Kidney (tissue), 14 donors: ENCODE data around the gene ABL2. TPM values are rescaled to one million over a fixed set of nuclear protein-coding genes. Genes with fewer than 3 reads are reported as not detected.

ENCODE experiments used
- DNase-seq, 5 donors: peaks; one replicate each; pipeline ENCODE4 v3.0.0-alpha.2; 2013 to 2020
- FAIRE-seq: peaks from 2 replicates; lab custom pipeline; 2012; peaks lifted over from hg19 to GRCh38; lab: Jason Lieb, UNC
- H3K27ac ChIP-seq, 2 donors: one replicate each; pipeline ENCODE4 v1.7.0; 2013; ENCODE audit warnings: low read depth in 2 of 2, low read length in 2 of 2, inconsistent platforms in 1 of 2
- H3K27me3 ChIP-seq: one replicate; pipeline ENCODE4 v1.7.1; 2013; ENCODE audit warnings: low read length, inconsistent platforms; ENCODE audit not compliant: control insufficient read depth, insufficient read depth
- H3K36me3 ChIP-seq, 3 donors: one replicate each; pipeline versions ENCODE4 v1.7.0 to v1.7.1; 2013; ENCODE audit warnings: low read length in 3 of 3, control low read depth in 1 of 3, inconsistent platforms in 1 of 3; ENCODE audit not compliant: insufficient read depth in 3 of 3, control insufficient read depth in 2 of 3
- H3K4me1 ChIP-seq, 3 donors: one replicate each; pipeline versions ENCODE4 v1.7.0 to v1.7.1; 2013; ENCODE audit warnings: low read length in 3 of 3, inconsistent platforms in 1 of 3, low read depth in 1 of 3; ENCODE audit not compliant: control insufficient read depth in 2 of 3, insufficient read depth in 2 of 3
- H3K4me3 ChIP-seq, 3 donors: one replicate each; pipeline versions ENCODE4 v1.7.0 to v1.8.1; 2013; ENCODE audit warnings: low read length in 3 of 3, control low read depth in 1 of 3, inconsistent platforms in 1 of 3
- H3K9ac ChIP-seq, 3 donors: one replicate each; pipeline versions ENCODE4 v1.7.0 to v1.7.1; 2013; ENCODE audit warnings: low read length in 3 of 3, control low read depth in 1 of 3, inconsistent platforms in 1 of 3
- H3K9me3 ChIP-seq, 3 donors: one replicate each; pipeline versions ENCODE4 v1.7.0 to v1.7.1; 2013; ENCODE audit warnings: low read length in 3 of 3, control low read depth in 1 of 3, inconsistent platforms in 1 of 3; ENCODE audit not compliant: control insufficient read depth in 2 of 3, insufficient read depth in 1 of 3
- CTCF ChIP-seq: IDR thresholded peaks from 3 replicates; pipeline ENCODE4 v1.5.1; 2012; ENCODE audit warnings: mild to moderate bottlenecking, moderate library complexity, borderline replicate concordance; ENCODE audit not compliant: insufficient read depth; ENCODE audit errors: extremely low read depth
- intact Hi-C: fragments of 100-400 bp; cut with DNase I; formaldehyde crosslinking; loops from one replicate; pipeline ENCODE4 v1.11.1; 2022
- polyA plus RNA-seq: library from polyadenylated mRNA; stranded (reverse); fragments of 350-450 nt; fragmentation: Illumina TruSeq; extraction: RNeasy Lipid Tissue Mini Kit (QIAGEN cat#74804); gene quantifications from one replicate; pipeline ENCODE4 v1.2.3, GENCODE V29; 2014; ENCODE audit warnings: low read depth, low replicate concordance; ENCODE audit not compliant: insufficient read depth
- total RNA-seq: library from RNA; stranded (reverse); fragmentation: NEBNext Ultra II Directional; extraction: Animal tissue kit (Norgen Biotek cat#: 25700); gene quantifications from one replicate; pipeline ENCODE4 v1.2.1, GENCODE V29; 2021
- donor health status: control.
- donor health status: control.
- donor health status: control.
- donor health status: control.
- donor health status: control.
- donor health status: DM: yes; HTN: yes; CAD: no.
- donor health status: Normal renal cell carcinoma (clear cell type).

ABL2 gene
- total and polyA plus RNA-seq, 2 donors from 2014 or later, result 1.6 to 29.6 TPM

DNA sequence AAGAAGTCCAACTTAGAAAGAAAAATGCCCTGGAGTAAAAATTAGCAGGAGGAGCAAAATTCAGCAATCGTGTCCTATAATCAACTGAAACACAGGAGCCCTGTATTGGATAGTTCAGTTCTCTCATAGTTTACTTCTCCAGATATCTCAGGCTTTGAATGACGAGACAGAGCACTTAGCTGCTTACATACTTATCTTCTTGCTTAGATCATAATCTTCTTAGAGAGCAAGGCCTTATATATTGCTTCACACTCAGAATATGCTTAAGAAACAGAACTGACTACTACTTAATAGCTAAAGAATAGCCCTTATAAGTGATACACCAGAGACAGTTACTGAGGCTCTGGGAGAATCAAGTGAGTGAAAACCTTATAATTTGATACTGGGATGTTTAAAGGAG is 108.7 kb downstream of the ABL2 start:
- no peak overlapping the region for H3K27ac ChIP-seq
- no peak for FAIRE-seq
- H3K36me3 ChIP-seq, result peaks cover 0 to 20% (median 0%) of the 10 kb centered on the region in 3 donors

GRCh38 chr1:179119513-179119912 is 110.0 kb downstream of the ABL2 start:
- no peak overlapping the region for H3K27ac ChIP-seq
- H3K27me3 ChIP-seq, result no peaks in the 10 kb centered on the region
- H3K4me3 ChIP-seq, result no peak overlapping the region
- FAIRE-seq (no peak), DNase-seq (no peak)
- intact Hi-C loops, result no loop called here
- H3K9ac ChIP-seq, result no peak overlapping the region
- no peak for TF ChIP-seq CTCF
- H3K36me3 ChIP-seq, result peaks cover 0 to 20% (median 0%) of the 10 kb centered on the region in 3 donors
- peaks cover 0 to 9% (median 0%) of the 10 kb centered on the region in 3 donors for H3K4me1 ChIP-seq
- no peaks in the 10 kb centered on the region for H3K9me3 ChIP-seq

More for the DNA sequence above, 108.7 kb downstream of the ABL2 start:
- TF ChIP-seq CTCF, result no peak
- Histone ChIP-seq H3K9me3 (no peaks in the 10 kb centered on the region), H3K4me1 (peaks cover 0 to 9% (median 0%) of the 10 kb centered on the region in 3 donors), H3K27me3 (no peaks in the 10 kb centered on the region), H3K4me3 (no peak overlapping the region), H3K9ac (no peak overlapping the region)
- intact Hi-C loops, result no loop called here
- no peak for DNase-seq

GRCh38 chr1:179115181-179115580 is 114.3 kb downstream of the ABL2 start:
- peaks cover 0 to 26% (median 4%) of the 10 kb centered on the region in 3 donors for H3K36me3 ChIP-seq
- no peak for FAIRE-seq
- intact Hi-C loops, result no loop called here

More at GRCh38 chr1:179115181-179115580, 114.3 kb downstream of the ABL2 start:
- Histone ChIP-seq H3K27me3 (no peaks in the 10 kb centered on the region), H3K4me3 (no peak overlapping the region), H3K9me3 (no peaks in the 10 kb centered on the region), H3K4me1 (no peaks in the 10 kb centered on the region), H3K9ac (no peak overlapping the region), H3K27ac (no peak overlapping the region)
- TF ChIP-seq CTCF, result no peak
- DNase-seq, result no peak
